Central memory CD4-positive, alpha-beta T cell (primary cell): ENCODE data around the gene B4GALNT2.

ENCODE experiments used
- DNase-seq: peaks from one replicate; pipeline ENCODE4 v3.0.0; 2022

B4GALNT2 gene

DNA sequence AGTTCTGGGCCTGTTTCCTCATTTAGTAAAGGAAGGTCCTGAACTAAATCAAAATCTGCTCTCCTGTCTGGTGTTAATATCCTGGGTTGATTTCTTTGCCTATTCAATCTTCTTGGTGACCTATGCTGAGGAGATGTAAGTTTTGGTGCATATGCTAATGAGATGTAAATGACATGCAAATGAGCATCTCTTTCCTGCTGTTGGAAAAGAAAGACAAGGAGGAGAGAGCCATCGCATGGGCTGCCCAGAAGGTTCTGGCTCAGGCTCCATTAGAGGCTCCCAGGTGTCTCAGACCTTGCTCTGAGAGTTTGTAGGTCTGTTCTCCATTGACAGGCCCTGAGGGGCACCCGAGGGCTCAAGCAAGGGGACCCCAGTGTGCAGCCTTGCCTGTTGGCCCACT, 81.3 kb downstream of the B4GALNT2 start:
- no peak for DNase-seq

DNA sequence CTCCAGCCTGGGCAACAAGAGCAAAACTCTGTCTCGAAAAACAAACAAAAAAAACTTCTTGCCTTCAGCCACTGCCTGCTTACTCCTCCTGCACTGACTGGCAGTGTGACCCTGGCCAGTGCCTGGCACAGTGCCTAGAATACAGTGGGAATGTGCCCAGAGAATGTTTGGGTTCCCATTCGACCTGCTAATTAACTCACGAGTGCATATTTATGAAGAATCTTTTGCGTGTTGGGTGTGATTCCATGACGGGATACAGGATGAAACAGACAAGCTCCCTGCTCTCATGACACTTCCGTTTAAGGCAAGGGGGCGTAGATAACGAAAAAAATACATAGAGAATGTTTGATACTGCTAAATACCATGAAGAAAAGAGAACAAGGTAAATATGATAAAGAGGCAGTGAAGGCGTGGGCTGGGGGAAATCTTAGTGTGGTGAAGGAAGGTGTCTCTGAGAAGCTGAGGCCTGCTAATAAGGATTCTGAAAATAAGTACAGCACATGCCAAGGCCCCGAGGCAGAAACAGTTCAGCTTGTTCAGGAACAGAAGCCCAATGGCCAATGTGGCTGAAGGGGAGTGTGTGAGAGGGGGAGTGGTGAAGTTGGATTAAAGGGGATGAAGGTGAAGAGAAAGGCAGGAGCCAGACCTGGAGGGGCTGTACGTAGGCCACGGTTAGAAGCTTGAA, 82.2 kb downstream of the B4GALNT2 start:
- no peak for DNase-seq

DNA sequence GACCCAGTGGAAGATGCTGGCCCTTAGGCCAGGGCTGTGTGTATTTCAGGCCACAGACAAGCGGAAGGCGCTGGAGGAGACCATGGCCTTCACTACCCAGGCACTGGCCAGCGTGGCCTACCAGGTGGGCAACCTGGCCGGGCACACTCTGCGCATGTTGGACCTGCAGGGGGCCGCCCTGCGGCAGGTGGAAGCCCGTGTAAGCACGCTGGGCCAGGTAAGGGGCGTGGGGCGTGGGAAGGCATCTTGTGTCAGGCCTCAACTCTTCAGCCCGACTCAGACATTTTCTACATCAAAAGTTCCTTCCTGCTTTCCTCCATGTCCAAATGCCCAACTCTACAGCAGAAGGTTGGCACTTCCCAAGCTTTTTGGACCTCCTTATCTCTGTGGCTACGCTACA, 83.9 kb downstream of the B4GALNT2 start:
- no peak for DNase-seq

DNA sequence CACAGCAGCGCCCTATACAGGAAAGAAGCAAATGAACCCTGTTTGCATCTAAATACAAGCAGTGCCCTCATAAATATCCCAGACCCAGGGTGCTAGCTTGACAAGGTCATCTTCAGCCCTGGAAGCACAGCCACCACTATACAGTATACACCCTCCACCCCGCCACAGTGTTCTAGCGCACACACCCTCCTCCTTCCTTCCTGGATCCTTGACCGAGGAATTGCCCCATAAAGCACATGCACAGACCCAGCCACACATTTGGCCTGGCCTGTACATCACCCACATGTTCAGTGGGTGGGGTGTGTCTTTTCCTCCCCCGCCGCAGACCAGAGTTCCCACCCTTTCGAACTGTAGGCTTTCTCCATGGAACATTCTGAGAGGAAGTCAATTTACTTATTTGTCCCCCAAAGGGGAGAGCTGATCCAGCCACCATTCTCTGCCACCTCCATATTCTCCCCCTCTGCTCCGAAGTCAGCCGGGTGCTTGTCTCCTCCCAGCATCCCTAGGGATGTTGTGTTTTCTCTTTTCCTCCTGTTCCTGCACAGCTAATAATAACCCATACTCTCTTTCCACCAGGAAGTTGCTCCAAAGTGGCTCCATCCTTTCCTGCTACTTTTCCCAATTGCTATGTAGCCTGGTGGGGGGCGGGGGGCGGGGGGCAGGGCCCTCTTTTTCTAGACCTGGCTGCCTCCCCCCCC, 84.5 kb downstream of the B4GALNT2 start:
- DNase-seq: no peak

DNA sequence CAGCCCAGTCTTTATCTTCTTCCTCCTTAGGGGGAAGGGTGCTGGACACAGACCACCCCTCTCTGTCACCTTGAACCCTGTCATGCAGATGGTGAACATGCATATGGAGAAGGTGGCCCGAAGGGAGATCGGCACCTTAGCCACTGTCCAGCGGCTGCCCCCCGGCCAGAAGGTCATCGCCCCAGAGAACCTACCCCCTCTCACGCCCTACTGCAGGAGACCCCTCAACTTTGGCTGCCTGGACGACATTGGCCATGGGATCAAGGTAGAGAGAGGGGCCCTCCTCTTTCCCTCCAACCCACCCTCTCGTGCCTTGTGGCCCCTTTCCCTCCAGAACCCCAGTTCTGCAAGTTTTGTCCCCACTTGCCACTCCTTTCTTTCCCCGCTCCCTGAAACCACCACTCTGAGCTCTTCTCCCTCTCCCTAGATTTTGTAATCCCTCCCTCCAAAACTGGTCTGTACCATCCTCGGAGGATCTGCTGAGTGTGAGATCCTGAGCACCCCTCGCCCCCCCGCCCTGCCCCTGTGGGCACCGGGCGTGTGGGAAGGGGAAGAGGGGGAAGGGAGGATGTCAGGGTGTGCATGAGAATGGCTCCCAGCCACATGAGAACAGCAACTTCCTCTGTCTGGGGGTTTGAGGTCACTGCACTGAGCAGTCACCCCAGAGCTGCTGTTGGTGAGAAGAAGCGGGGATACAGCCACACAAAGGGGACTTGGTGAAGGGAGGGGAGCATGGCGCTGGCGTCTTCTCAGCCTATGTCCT, 85.3 kb downstream of the B4GALNT2 start:
- DNase-seq: peak; percentile 83

DNA sequence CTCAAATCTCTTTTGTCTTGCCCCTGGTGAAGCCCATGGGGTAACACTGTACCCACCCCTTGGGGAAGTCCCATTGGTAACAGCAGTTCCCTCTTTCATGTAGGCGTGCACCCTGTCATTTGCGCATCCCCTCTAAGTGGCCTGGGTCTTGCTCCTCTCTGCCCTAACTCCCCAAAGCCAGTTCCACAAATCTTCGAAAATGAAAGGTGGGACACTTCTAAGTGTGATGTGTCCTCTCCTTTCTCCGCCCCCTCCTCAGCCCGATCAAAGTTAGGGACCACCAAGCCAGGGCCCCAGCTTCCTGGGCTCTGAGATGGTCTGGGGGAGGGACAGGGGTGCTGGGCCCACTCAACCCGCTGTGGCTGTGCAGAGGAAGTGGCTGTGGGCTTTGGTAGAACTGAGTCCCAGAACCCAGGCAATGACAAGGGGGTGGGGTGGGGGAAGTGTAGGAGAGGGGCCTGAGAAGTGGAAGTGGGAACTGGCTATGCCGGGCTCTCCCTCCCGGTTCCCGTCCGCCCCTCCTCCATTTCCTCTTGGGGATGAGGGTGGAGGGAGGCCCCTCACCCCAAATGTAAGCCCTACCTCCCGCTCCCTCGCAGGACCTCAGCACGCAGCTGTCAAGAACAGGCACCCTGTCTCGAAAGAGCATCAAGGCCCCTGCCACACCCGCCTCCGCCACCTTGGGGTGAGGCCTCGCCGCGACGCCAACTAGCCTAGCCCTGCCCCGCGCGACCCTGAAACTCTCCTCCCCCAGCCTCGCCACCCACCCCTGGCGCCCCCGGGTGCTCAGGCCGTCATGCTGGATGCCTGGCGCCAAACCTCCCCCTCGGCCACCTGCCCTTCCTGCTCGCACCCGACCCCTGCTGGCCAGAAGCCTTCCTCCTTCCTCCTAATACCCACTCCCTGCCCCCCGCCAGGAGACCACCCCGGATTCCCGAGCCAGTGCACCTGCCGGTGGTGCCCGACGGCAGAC, 86.7 kb downstream of the B4GALNT2 start:
- peak; percentile 32 for DNase-seq

DNA sequence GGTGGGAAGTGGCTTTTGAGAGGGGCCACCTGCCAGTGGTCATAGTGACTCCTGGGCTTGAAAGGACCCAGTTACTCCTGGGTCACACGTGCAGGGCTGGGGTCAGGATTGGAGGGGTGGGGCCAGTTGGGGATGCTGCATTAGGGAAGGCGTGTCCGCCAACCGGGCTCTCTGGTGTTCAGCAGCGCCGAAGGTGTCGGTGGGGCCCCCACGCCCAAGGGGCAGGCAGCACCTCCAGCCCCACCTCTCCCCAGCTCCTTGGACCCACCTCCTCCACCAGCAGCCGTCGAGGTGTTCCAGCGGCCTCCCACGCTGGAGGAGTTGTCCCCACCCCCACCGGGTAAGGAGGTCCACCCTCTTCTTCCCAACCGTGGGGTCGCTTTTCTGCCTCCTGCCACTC, 87.4 kb downstream of the B4GALNT2 start:
- no peak for DNase-seq

DNA sequence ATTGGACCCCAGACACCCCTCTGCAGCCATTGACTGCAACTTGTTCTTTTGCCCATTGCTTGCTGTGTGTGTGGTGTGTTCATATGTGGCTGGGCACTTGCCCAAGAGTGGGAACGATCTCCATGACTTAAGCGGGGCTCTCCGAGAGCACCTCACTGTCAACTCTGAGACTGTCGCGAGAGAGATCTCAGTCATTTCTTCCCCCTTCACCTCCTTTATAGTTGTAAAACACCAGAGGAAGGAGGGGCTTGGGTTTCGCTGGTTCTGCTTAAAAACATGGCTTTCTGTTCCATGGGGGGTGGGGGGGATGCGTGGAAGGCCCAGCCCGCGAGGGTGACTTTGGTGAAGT, 90.6 kb downstream of the B4GALNT2 start:
- DNase-seq: no peak

DNA sequence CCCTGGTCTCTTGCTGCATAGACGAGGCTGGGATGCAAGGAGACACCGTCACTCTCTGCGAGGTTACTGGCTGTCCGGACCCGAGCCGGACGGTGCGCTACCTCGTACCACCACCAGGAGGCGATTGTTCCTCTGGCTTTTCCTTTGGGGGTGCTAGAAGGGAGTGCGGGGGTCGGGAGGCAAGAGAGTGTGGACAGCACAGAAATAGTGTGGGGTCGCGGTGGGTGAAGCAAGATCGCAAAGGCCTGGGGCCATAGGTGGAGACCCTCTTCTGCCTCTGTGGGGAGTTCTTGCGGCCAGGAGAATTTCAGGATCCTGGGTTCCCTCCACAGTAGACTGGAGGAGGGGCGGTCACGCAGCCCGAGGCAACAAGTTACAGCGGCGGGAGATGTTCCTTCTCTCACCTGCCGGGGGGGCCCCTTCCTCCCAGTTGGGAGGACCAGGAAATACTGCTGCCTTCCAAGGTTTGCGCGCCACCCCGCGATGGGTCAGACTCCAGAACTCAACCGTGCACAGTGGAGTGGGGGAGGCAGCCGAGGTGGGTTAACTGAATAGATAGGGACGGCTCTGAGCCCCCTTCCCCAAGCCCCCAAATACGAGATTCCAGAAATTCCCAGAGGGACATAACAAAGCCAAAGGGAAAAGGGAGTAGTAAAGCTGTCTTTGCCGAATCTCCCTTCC, 91.1 kb downstream of the B4GALNT2 start:
- DNase-seq: peak; percentile 28

DNA sequence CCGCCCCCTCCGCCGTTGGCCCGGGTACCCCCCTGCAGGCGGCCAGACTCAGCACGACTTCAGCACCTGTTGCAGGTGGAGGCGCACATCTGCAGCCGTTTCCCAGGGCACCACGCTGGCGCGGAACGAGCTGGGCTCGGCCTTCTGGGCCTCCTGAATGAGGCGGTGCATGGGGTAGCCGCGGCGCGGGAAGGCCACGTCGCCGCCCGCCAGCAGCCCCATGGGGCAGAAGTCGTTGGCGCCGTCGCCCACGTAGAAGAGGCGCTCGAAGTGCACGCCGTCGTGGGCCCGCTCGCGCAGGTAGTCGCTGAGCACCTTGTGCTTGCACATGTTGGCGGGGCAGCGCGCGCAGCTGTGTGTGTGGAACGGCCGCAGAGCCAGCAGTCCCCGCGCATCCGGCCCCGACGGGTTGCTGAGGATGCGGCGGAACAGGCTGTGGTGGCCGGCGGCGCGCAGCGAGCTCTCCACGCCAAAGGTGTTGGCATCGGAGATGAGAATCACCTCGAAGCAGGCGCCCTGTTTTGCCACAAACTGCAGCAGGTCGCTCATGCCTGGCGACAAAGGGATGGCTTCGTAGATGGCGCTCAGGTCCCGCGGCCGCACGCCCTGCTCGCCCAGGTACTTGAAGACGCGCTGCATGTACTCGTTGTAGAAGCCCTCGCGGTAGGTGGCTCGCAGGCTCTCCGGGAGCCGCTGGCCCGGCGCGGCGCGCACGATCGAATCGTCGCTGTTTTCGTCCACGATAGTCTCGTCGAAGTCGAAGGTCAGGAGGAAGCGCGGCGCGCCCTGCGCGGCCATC, 91.8 kb downstream of the B4GALNT2 start:
- DNase-seq: peak; percentile 52

DNA sequence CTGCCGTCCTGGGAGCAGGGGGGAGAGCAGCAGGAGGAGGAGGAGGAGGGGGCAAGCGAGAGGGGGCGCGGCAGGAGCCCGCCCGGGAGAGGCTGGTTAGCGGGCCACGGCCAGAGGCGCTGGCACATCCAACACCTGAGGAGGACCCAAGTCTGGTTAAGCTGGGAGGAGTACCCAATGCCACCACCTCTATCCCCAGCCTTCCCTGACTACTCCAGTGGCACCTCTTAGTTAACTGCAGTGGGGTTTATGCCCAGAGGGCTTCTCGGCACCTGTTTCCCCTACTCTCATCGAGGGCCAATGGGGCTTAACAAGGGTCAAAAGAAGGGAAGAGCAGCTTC, 92.4 kb downstream of the B4GALNT2 start:
- no peak for DNase-seq

DNA sequence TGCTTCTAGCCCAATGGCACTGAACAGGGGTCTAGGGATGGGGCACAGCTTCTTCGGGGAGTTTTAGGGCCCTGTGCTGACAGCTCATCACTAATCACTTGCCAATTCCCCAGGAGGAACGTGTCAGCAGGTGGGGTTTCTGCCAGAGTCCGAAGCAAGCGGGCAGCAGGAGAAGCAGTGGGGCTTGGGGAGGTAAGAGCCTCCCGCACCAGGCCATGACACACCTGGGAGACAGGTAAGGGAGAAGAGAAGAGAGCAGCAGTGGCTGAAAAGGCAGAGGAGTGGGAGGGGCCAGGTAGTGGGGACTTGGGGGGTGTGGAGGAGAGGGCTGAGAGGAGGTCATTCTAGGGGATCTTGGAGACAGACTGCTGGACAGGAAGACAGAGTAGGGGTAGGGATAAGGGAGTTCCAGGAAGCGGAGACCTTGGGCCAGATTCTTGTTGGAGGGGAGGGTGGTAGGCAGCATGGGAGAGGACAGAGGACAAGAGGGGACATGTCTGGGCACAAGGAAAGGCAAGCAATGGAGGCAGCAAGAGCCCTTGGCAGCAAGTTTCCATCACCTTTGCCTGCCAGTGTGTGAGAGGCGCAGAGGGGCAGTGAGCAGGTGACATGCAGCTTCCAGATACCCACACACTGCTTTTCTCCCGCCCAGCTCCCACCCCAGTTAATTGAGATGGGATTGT, 93.1 kb downstream of the B4GALNT2 start:
- DNase-seq: no peak
